ENCODE results near the gene SLC25A52. TPM values are rescaled to one million over a fixed set of nuclear protein-coding genes. Genes with fewer than 3 reads are reported as not detected.
A peak's percentile ranks its signal among the peaks of the same experiment; 100 is the strongest.

The SLC25A52 gene
- total RNA-seq, 1 experiment from 2014 or later = not detected

- ATAC-seq (no peak), DNase-seq (ENCODE audit: low spot score) (no peak)
- TF ChIP-seq OVOL2 (CRISPR knock-in tag; IDR thresholded peaks at IDR 0.05; ENCODE audit: borderline replicate concordance) (no peak), ATF3 (CRISPR knock-in tag; conservative IDR thresholded peaks at IDR 0.05) (no peak)
- peaks cover 6% of the 10 kb centered on the region for H3K4me1 Mint-ChIP-seq
- H3K36me3 Mint-ChIP-seq = peaks cover 23% of the 10 kb centered on the region
- no peak overlapping the region for H3K27ac Mint-ChIP-seq
- H3K27me3 Mint-ChIP-seq (ENCODE audit: low read depth) = peaks cover 6% of the 10 kb centered on the region
- POLR2A ChIA-PET = no interaction called here
- CTCF ChIA-PET = no interaction called here
- H3K9me3 Mint-ChIP-seq = peaks cover 28% of the 10 kb centered on the region
- H3K4me3 Mint-ChIP-seq = no peak overlapping the region
Measured at GRCh38 chr18:31716362-31716761, 44.3 kb downstream of the SLC25A52 start.

- no peak for DNase-seq (ENCODE audit: low spot score)
- Mint-ChIP-seq H3K4me1 (peaks cover 12% of the 10 kb centered on the region), H3K27ac (no peak overlapping the region; the same call in 1 of the 2 replicates), H3K27me3 (ENCODE audit: low read depth) (no peaks in the 10 kb centered on the region), H3K36me3 (no peaks in the 10 kb centered on the region; the same call in 1 of the 2 replicates), H3K4me3 (no peak overlapping the region), H3K9me3 (peaks cover 4% of the 10 kb centered on the region)
- POLR2A ChIA-PET = no interaction called here
- TF ChIP-seq ERG (CRISPR knock-in tag; IDR thresholded peaks at IDR 0.05) (no peak), GABPB1 (CRISPR knock-in tag; IDR thresholded peaks at IDR 0.05) (peak; percentile 94)
- no peak for ATAC-seq
- CTCF ChIA-PET = interaction anchor here (1.0 to 1.9 kb wide), 3 partner anchors 9 to 12 kb away, joined by 3 to 5 read pairs (median 4); no protein-coding TSS in a partner anchor
Measured at GRCh38 chr18:31711365-31712172, 49.1 kb downstream of the SLC25A52 start.

GRCh38 chr18:31710826-31711225 is 49.9 kb downstream of the SLC25A52 start:
- ATAC-seq (peak; percentile 90), DNase-seq (ENCODE audit: low spot score) (peak; percentile 22)
- Mint-ChIP-seq H3K27ac (0 out of 2 replicates have a peak overlapping the region, but pooled peaks have one; percentile 17), H3K27me3 (ENCODE audit: low read depth) (no peaks in the 10 kb centered on the region), H3K36me3 (no peaks in the 10 kb centered on the region; the same call in 1 of the 2 replicates), H3K9me3 (peaks cover 4% of the 10 kb centered on the region), H3K4me1 (peaks cover 12% of the 10 kb centered on the region), H3K4me3 (no peak overlapping the region)
- POLR2A ChIA-PET = no interaction called here
- CTCF ChIA-PET = interaction anchor here (0.5 to 1.9 kb wide), 2 partner anchors 8 to 221 kb away, joined by 3 to 5 read pairs; no protein-coding TSS in a partner anchor
- TF ChIP-seq PRRX2 (CRISPR knock-in tag; IDR thresholded peaks at IDR 0.05) (no peak), PREB (CRISPR knock-in tag; IDR thresholded peaks at IDR 0.05; ENCODE audit: borderline replicate concordance) (no peak), ATF3 (CRISPR knock-in tag; conservative IDR thresholded peaks at IDR 0.05) (no peak), AR (CRISPR knock-in tag; IDR thresholded peaks at IDR 0.05) (no peak), ESRRA (CRISPR knock-in tag; IDR thresholded peaks at IDR 0.05; ENCODE audit: borderline replicate concordance) (no peak), MAX (CRISPR knock-in tag; IDR thresholded peaks at IDR 0.05) (no peak; the same call in 1 of the 2 replicates), NR1H2 (CRISPR knock-in tag; IDR thresholded peaks at IDR 0.05) (no peak), NR3C1 (CRISPR knock-in tag; conservative IDR thresholded peaks at IDR 0.05; ENCODE audit: low read depth) (no peak), HMGA2 (CRISPR knock-in tag; IDR thresholded peaks at IDR 0.05) (no peak), FOXK1 (CRISPR knock-in tag; IDR thresholded peaks at IDR 0.05) (no peak), ZBTB43 (CRISPR knock-in tag; IDR thresholded peaks at IDR 0.05) (no peak), ZNF317 (CRISPR knock-in tag; IDR thresholded peaks at IDR 0.05; ENCODE audit: borderline replicate concordance, low read depth) (no peak), CBFB (CRISPR knock-in tag; IDR thresholded peaks at IDR 0.05; ENCODE audit: low read depth) (no peak), ZSCAN18 (CRISPR knock-in tag; IDR thresholded peaks at IDR 0.05) (no peak), ZNF416 (CRISPR knock-in tag; IDR thresholded peaks at IDR 0.05) (no peak), USF2 (CRISPR knock-in tag; IDR thresholded peaks at IDR 0.05) (no peak)

Data from WTC11 (cell line).